NCI-H2081 (cell line): ENCODE measurements around the gene KCNAB2.

Experiments
- DNase-seq, 2 experiments: peaks; one replicate each; lab custom pipeline; 2025; lab: John Stamatoyannopoulos, UW

Gene KCNAB2

GRCh38 chr1:6109688-6110087 lies 64.0 kb downstream of the KCNAB2 start:
- no peak for DNase-seq

- no peak for DNase-seq
Observed at GRCh38 chr1:6110326-6110725, 64.6 kb downstream of the KCNAB2 start.

DNA sequence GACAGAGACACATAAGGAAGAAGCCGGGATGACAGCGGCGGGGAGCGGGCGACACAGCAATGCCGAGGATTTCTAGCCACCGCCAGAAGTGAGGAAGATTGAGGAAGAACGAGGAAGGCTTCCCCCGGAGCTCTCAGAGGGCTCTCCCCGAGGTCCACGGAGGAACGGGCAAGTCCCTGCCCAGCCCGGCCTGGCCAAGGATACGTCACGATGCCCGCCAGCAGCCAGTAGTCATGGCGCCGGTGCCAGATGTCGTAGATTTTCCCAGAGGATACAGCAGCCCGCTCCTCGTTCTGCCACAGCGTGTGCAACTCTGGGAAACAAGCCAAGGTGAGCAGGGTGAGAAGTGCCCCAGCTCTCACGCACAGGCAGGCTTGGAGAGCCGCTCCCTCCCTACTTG lies 65.9 kb downstream of the KCNAB2 start:
- peak; percentile 10 to 53 for DNase-seq

GRCh38 chr1:6111991-6112689 lies 66.5 kb downstream of the KCNAB2 start:
- DNase-seq = no peak

DNA sequence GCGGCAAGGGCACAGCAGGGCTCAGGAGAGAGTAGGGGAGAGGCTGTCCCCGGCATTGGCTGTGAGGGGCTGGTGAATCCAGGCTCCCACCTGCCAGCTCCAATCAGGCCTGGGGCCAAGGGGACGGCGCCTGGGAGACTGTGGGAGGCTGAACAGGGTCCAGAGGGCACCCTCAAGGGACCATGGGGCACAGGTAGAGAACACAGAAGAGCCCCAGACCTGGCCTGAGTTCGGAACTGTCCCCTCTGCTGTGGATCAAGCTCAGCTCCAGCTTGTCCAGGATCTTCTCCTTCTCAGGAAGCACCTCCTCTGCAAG lies 67.0 kb downstream of the KCNAB2 start:
- DNase-seq = no peak

DNA sequence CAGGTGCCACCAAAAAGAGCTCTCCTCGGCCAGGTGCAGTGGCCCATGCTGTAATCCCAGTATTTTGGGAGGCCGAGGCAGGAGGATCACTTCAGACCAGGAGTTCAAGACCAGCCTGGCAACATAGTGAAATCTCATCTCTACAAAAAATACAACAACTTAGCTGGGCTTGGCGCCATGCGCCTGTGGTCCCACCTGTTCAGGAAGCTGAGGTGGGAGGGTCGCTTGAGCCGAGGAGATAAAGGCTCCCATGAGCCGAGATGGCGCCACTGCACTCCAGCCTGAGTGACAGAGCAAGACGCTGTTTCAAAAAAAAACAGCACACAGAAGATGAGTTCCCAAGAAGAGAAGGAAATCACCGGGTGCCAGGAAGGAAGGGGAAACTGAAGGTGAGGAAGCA lies 67.4 kb downstream of the KCNAB2 start:
- DNase-seq = no peak

DNA sequence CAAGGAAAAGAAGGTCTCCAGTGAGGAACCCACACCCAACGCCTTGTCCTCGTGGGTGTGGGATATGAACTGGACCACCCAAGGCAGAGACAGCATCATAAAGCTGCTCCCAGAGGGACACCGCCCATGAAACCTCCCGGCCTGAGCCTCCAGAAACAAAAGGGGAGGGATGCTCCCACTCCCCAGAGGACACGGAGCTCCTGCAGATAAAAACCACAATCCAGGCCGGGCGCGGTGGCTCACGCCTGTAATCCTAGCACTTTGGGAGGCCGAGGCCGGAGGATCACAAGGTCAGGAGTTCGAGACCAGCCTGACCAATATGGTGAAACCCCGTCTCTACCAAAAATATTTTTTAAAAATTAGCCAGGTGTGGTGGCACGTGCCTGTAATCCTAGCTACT lies 68.1 kb downstream of the KCNAB2 start:
- no peak for DNase-seq

DNA sequence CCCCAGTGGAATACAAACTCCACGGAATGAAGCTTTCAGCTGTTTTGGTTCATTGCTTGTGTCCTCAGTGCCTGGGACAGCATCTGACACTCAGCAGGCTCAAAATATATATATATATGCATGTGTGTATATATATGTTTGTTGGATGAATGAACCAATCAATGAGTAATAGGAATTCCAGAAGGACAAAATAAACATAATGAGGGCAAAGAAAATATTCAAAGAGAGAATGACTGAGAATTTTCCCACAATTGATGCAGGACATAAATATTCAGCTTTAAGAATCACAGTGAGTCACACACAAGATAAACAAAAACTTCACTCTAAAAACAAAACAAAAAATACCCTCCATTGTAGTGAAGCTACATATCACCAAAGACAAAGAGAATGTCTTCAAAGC lies 70.4 kb downstream of the KCNAB2 start:
- DNase-seq = no peak

- DNase-seq = no peak
Observed at GRCh38 chr1:6117064-6117463, 71.4 kb downstream of the KCNAB2 start.

GRCh38 chr1:6117624-6118023 lies 71.9 kb downstream of the KCNAB2 start:
- DNase-seq = no peak

- DNase-seq = no peak
Observed at GRCh38 chr1:6118415-6118814, 72.7 kb downstream of the KCNAB2 start.

DNA sequence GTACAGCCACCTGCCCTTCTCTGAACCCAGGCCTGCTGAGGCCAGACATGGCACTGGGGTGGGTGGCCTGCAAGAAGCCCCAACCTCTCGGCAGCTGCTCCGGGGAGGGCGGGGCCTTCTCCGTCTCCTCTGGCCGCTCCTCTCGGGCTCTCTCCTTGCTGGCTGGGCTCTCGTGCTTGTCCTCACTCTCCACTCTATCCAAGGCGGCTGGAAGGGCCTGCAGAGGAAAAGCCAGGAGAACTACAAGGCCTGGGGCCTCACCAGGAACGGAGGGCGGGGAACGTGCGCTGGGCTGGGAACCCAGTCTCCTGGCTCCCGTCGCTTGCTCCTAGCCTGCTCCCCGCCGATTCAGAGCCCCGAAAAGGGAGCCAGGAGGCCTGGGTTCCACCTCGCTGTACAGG lies 75.3 kb downstream of the KCNAB2 start:
- no peak for DNase-seq

- no peak for DNase-seq
Observed at GRCh38 chr1:6121651-6122370, 76.1 kb downstream of the KCNAB2 start.

- DNase-seq = no peak
Observed at GRCh38 chr1:6123083-6123482, 77.4 kb downstream of the KCNAB2 start.

DNA sequence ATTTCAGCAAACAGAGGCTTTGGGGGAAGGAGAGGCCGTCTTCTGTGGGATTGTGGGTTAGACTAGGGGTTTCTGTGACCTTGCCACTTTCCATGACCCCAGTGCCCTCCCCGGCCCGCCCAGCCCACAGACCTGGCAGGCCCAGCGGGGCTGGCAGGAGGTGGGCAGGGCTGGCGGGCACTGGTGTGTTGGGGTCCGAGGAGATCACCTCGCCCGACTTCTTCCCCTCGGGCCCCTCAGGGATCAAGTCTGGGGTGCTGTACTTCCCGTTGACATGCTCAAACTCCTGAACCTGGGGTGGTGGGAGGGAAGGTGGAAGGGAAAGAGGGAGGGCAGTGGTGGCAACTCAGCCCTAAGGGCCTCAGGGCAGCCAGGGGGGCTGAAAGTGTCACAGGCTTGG lies 78.1 kb downstream of the KCNAB2 start:
- DNase-seq = no peak

DNA sequence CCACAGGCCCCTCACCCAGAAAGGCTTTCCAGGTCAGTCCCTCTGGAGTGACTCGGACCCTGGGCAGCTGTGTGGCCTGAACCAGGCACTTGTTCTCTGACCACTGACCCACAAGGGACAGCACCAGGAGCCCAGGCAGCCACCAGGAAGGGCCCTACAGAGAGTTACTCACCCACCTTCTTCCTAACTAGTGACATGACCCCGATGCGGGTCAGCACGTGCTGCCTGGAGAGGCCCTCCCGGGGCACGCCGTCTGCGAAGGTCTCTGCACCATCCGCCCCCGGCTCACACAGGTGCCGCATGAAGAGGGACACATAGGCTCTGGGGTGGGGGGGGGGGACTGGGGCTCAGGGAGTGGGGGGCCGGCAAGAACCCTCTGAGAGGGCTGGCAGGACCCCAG lies 78.7 kb downstream of the KCNAB2 start:
- no peak for DNase-seq

- no peak for DNase-seq
Observed at GRCh38 chr1:6124746-6125365, 79.2 kb downstream of the KCNAB2 start.

DNA sequence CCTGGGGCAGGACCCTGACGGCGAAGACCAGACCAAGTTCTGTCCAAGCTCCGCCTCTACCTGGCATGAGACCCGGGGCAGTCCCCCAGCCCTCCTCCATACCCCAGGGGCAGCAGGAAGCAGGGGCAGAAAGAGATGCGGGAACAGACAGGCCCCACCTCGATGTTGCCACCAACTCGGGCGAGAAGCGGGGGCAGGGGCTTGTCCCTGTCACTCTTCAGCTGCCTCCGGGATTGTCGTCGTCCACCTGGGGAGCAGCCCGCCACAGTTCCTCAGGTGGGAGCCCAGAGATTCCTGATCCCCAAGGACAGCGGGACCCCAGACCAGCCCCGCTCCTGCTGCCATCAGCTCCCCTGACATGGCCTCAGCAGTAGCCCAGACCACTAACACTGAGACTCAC lies 79.7 kb downstream of the KCNAB2 start:
- DNase-seq = no peak

DNA sequence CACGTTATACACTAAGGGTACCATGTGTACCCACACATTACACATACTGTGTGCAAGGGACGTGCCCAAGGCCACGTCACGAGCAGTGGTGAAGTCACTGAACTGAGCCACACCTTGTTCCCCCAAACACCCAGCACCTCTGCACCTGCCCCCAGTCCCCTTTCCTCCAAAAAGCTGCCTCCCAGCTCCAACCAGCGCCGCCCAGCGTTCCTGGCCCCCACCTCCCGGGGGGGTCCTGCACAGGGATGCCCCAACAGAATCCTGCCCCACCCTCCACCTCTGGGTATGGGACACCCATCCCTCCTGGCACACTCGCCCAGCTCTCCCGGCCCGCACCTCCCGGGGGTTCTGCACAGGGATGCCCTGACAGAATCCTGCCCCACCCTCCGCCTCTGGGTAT lies 80.3 kb downstream of the KCNAB2 start:
- no peak for DNase-seq

- no peak for DNase-seq
Observed at GRCh38 chr1:6126521-6127067, 80.9 kb downstream of the KCNAB2 start.

DNA sequence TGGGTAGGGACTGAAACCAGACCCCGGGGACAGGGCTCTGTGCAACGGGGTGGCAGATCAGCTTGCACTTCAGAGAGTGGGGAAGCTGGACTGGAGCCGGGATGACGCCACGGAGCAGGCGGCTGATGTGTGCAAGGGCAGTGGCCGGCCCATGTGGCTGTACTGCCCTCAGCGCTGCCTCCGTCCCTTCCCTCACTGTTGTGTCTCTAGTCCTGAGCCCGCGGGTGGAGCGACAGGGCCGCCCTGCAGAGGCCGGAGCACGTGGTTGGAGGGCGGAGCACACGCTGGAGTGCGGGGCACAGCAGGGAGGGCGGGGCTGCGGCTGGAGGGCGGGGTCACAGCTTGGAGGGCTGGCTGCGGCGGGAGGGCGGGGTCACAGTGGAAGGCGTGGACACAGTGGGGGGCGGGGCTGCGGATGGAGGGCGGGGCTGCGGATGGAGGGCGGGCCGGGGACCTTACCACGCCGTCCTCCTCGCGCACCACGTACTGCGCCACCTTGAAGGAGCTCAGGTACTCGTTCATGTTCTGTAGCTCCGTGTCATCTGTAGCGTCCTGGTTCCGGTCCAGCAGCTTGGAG lies 82.0 kb downstream of the KCNAB2 start:
- DNase-seq = peak; percentile 39 to 54

DNA sequence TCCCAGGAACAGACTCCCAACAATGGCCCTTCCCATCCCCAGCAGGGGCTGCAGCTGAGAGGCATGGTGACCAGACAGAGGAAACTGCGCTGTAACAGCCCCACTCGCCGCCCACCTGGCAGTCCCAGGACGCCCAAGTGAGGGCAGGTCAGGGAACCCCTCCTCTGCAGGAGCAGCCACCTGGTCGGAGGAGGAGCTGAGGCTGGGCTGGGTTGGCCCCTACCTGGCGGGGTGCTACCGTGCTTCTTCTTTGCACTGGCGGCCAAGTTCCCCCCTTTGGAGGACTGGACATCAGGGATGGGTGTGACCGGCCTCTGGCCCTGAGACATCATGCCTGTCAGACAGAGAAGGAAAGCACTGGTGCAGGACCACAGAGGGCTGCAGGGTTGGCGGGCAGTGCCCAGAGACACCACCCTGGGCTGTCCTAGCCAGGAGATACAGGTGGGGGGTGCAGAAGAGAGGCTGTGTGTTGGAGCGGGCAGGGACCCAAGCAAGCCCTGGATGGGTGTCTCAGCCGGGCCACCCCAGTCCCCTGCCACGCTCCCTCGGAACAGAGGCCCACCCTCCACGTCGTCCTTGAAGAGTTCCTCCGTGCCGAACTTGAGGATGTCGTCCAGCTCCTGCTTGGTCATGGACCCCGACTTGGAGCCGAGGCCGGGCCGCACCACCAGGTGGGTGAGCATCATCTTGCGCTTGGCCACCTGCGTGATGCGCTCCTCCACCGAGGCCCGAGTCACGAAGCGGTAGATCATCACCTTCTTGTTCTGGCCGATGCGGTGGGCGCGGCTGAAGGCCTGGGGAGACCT lies 82.8 kb downstream of the KCNAB2 start:
- DNase-seq = no peak
